B cell (primary cell): ENCODE measurements around the gene CST5. TPM values are rescaled to one million over a fixed set of nuclear protein-coding genes. Genes with fewer than 3 reads are reported as not detected.
"Not testable (repeated sequence)": the region's sequence is repeated elsewhere in the genome, so short reads cannot be mapped to it uniquely, and the experiment has no call there.

ENCODE experiments used
- ATAC-seq: fragments of 200-7000 bp; cut with Tn5 transposase; one replicate; pipeline ENCODE4 v1.10.0; 2021; ENCODE audit warnings: low read depth, mild to moderate bottlenecking, moderate number of reproducible peaks, moderate library complexity
- CTCF ChIA-PET: fragments of 350-600 bp; sonication (Branson Sonifier 250); formaldehyde crosslinking; loops from one replicate; lab custom pipeline; 2021; ENCODE audit warnings: antibody characterized with exemption, inconsistent platforms; lab: Charles Lee
- POLR2A ChIA-PET: fragments of 350-600 bp; sonication (Branson Sonifier 250); formaldehyde crosslinking; loops from one replicate; lab custom pipeline; 2021; ENCODE audit warnings: antibody characterized with exemption; lab: Charles Lee
- DNase-seq: peaks from one replicate; pipeline ENCODE4 v3.0.0; 2013
- H2AFZ ChIP-seq: 2 replicates; pipeline ENCODE4 v1.6.1; 2012; ENCODE audit warnings: mild to moderate bottlenecking, low read depth, low read length; ENCODE audit not compliant: insufficient read depth, poor library complexity, severe bottlenecking
- H3K27ac ChIP-seq, 2 donors: 1 replicate in 1 of 2; 2 replicates in 1 of 2; pipeline ENCODE4 v1.5.1; 2012 to 2013; ENCODE audit warnings: low read length in 2 of 2, mild to moderate bottlenecking in 2 of 2, moderate library complexity in 1 of 2
- H3K27me3 ChIP-seq, 4 experiments: fragments of 200-600 bp in 1 of 4; sonication (generic) in 1 of 4; replicated peaks in 1 of 4; 1 replicate in 2 of 4; 2 replicates in 2 of 4; pipeline versions ENCODE4 v1.6.1 to v1.7.0; 2013 to 2016; ENCODE audit warnings: low read length in 3 of 4, mild to moderate bottlenecking in 2 of 4, mixed read lengths in 1 of 4, moderate library complexity in 1 of 4; ENCODE audit not compliant: insufficient read depth in 4 of 4, control insufficient read depth in 3 of 4; ENCODE audit errors: control extremely low read depth in 1 of 4
- H3K36me3 ChIP-seq, 2 experiments: replicated peaks in 1 of 2; 1 replicate in 1 of 2; 2 replicates in 1 of 2; pipeline versions ENCODE4 v1.6.1 to v1.7.1; 2013; ENCODE audit warnings: low read length in 1 of 2; ENCODE audit not compliant: insufficient read depth in 2 of 2, control insufficient read depth in 1 of 2; ENCODE audit errors: control extremely low read depth in 1 of 2, extremely low read depth in 1 of 2
- H3K4me1 ChIP-seq, 2 donors: fragments of 200-600 bp in 1 of 2; sonication (generic) in 1 of 2; 1 replicate in 1 of 2; 2 replicates in 1 of 2; pipeline versions ENCODE4 v1.5.1 to v1.6.1; 2013 to 2017; ENCODE audit warnings: low read length in 2 of 2; ENCODE audit not compliant: control insufficient read depth in 2 of 2, insufficient read depth in 2 of 2
- H3K4me2 ChIP-seq: replicated peaks from 2 replicates; pipeline ENCODE3; 2012; ENCODE audit warnings: mild to moderate bottlenecking, low read depth, low read length; ENCODE audit not compliant: poor library complexity, severe bottlenecking
- H3K4me3 ChIP-seq, 5 experiments: fragments of 200-600 bp in 1 of 5; sonication (generic) in 1 of 5; 1 replicate in 3 of 5; 2 replicates in 2 of 5; pipeline versions ENCODE4 v1.5.1 to v1.7.0; 2011 to 2016; ENCODE audit warnings: low read length in 4 of 5, mild to moderate bottlenecking in 4 of 5, low read depth in 2 of 5, control low read depth in 1 of 5, moderate library complexity in 1 of 5; ENCODE audit not compliant: insufficient read depth in 1 of 5; ENCODE audit errors: control extremely low read depth in 1 of 5, extremely low read depth in 1 of 5
- H3K79me2 ChIP-seq: fragments of 200-600 bp; sonication (generic); one replicate; pipeline ENCODE4 v1.6.0; 2016; ENCODE audit warnings: low read length; ENCODE audit not compliant: control insufficient read depth, insufficient read depth
- H3K9ac ChIP-seq: fragments of 200-600 bp; sonication (generic); 2 replicates; pipeline ENCODE4 v1.6.1; 2017; ENCODE audit warnings: mild to moderate bottlenecking, low read length, moderate library complexity
- H3K9me3 ChIP-seq, 3 donors: one replicate each; pipeline versions ENCODE4 v1.6.1 to v1.7.1; 2013; ENCODE audit warnings: low read length in 2 of 3; ENCODE audit not compliant: control insufficient read depth in 2 of 3, insufficient read depth in 1 of 3; ENCODE audit errors: control extremely low read depth in 1 of 3
- H4K20me1 ChIP-seq: 2 replicates; pipeline ENCODE4 v1.6.0; 2012; ENCODE audit warnings: mild to moderate bottlenecking, low read length; ENCODE audit not compliant: insufficient read depth, control insufficient read depth, poor library complexity, severe bottlenecking
- H3K27ac Mint-ChIP-seq: one replicate; pipeline ENCODE4 v1.8.0; 2021; ENCODE audit warnings: mixed read lengths
- H3K27me3 Mint-ChIP-seq: one replicate; pipeline ENCODE4 v1.8.0; 2021; ENCODE audit warnings: mixed read lengths
- H3K4me1 Mint-ChIP-seq: one replicate; pipeline ENCODE4 v1.8.0; 2021; ENCODE audit warnings: mixed read lengths
- H3K4me3 Mint-ChIP-seq: one replicate; pipeline ENCODE4 v1.8.0; 2021; ENCODE audit warnings: mixed read lengths
- H3K9me3 Mint-ChIP-seq: one replicate; pipeline ENCODE4 v1.8.0; 2022; ENCODE audit warnings: mixed read lengths; ENCODE audit not compliant: insufficient read depth
- CTCF ChIP-seq: fragments of 200-600 bp; IDR thresholded peaks from one replicate; pipeline ENCODE4 v1.8.0; 2022; ENCODE audit warnings: antibody characterized with exemption, mild to moderate bottlenecking
- EZH2 ChIP-seq: IDR thresholded peaks from 2 replicates; pipeline ENCODE4 v1.6.1; 2012; ENCODE audit warnings: borderline replicate concordance, low read depth, mild to moderate bottlenecking, moderate library complexity, low read length; ENCODE audit not compliant: insufficient read depth, poor library complexity, severe bottlenecking
- WGBS: methylation state at CpG from one replicate; pipeline ENCODE4 v1.1.5; 2013; ENCODE audit warnings: missing lambda C conversion rate; ENCODE audit not compliant: insufficient coverage; 5-methylcytosine and 5-hydroxymethylcytosine counted together
- intact Hi-C: fragments of 100-400 bp; cut with micrococcal nuclease; formaldehyde crosslinking; loops from one replicate; pipeline ENCODE4 v1.10.0; 2022
- polyA plus RNA-seq: library from polyadenylated mRNA; depleted of rRNA; stranded (reverse); fragments of >200 nt; gene quantifications from 2 replicates; pipeline ENCODE4 v1.2.3, GENCODE V29; 2012
- total RNA-seq, 2 donors: library from RNA; stranded (reverse); fragments of 120-200 nt in 1 of 2; gene quantifications; 1 replicate in 1 of 2; 2 replicates in 1 of 2; pipeline versions ENCODE4 v1.2.3 to v1.2.4, GENCODE V29; 2013 to 2022

Gene CST5
- total and polyA plus RNA-seq, 2 donors (not counting 1 experiment from before 2014, with no cell fraction given), result not detected

GRCh38 chr20:23907579-23907978 is 28.0 kb upstream of the CST5 start:
- peaks cover 11% of the 10 kb centered on the region for H3K27me3 Mint-ChIP-seq
- H3K36me3 ChIP-seq, result no peaks in the 10 kb centered on the region
- POLR2A ChIA-PET, result no interaction called here
- H3K4me1 Mint-ChIP-seq, result no peaks in the 10 kb centered on the region
- no peak overlapping the region for H3K27ac Mint-ChIP-seq
- ATAC-seq (no peak), DNase-seq (no peak)
- H3K9me3 Mint-ChIP-seq, result peaks cover 20% of the 10 kb centered on the region
- no peaks in the 10 kb centered on the region for H4K20me1 ChIP-seq
- H3K4me1 ChIP-seq, result no peaks in the 10 kb centered on the region
- CTCF ChIA-PET, result no interaction called here
- WGBS, result no CpG with 5 or more reads among the region's 1 CpG
- H3K27me3 ChIP-seq, result no peaks in the 10 kb centered on the region
- no peak overlapping the region for H3K4me3 ChIP-seq
- H3K79me2 ChIP-seq, result no peaks in the 10 kb centered on the region
- no peak overlapping the region for H3K4me2 ChIP-seq
- H2AFZ ChIP-seq, result no peak overlapping the region
- TF ChIP-seq CTCF (no peak), EZH2 (no peak)
- intact Hi-C loops, result no loop called here
- H3K9me3 ChIP-seq, result peaks cover 0 to 7% (median 1%) of the 10 kb centered on the region in 3 donors
- H3K27ac ChIP-seq, result no peak overlapping the region
- no peak overlapping the region for H3K4me3 Mint-ChIP-seq
- H3K9ac ChIP-seq, result no peak overlapping the region

GRCh38 chr20:23902396-23902795 is 22.8 kb upstream of the CST5 start:
- H3K4me3 Mint-ChIP-seq, H3K4me2 ChIP-seq, H3K4me1 ChIP-seq, H3K36me3 ChIP-seq, H3K4me3 ChIP-seq, H4K20me1 ChIP-seq, H3K27ac Mint-ChIP-seq, DNase-seq, intact Hi-C loops, H3K27me3 ChIP-seq, POLR2A ChIA-PET, H3K4me1 Mint-ChIP-seq, H3K79me2 ChIP-seq, ATAC-seq, H3K27me3 Mint-ChIP-seq, H3K9me3 ChIP-seq, H3K9ac ChIP-seq, CTCF ChIA-PET, H2AFZ ChIP-seq, H3K27ac ChIP-seq: not testable (repeated sequence)
- WGBS, result 82% methylated on average over 5 of the region's 8 CpGs
- H3K9me3 Mint-ChIP-seq, result peaks cover 10% of the 10 kb centered on the region

GRCh38 chr20:23890867-23891266 is 11.3 kb upstream of the CST5 start:
- H3K79me2 ChIP-seq, POLR2A ChIA-PET, H3K9me3 Mint-ChIP-seq, H3K4me1 ChIP-seq, H3K4me2 ChIP-seq, H3K4me3 Mint-ChIP-seq, H3K4me3 ChIP-seq, H3K27ac ChIP-seq, H3K9me3 ChIP-seq, H3K27me3 Mint-ChIP-seq, ATAC-seq, DNase-seq, H2AFZ ChIP-seq, H3K27ac Mint-ChIP-seq, H3K36me3 ChIP-seq, H3K27me3 ChIP-seq, H3K9ac ChIP-seq, H3K4me1 Mint-ChIP-seq, CTCF ChIA-PET, H4K20me1 ChIP-seq: not testable (repeated sequence)
- intact Hi-C loops, result loop anchor here (5.0 kb wide), 1 partner anchor 179 kb away; no protein-coding TSS in a partner anchor
- 100% methylated on average over 4 of the region's 4 CpGs for WGBS
